NCI-H82 (cell line): ENCODE data around the gene KIF26B.

ENCODE experiments used
- DNase-seq: peaks from one replicate; lab custom pipeline; 2025; lab: John Stamatoyannopoulos, UW

KIF26B gene

GRCh38 chr1:245598524-245599305, 443.9 kb downstream of the KIF26B start:
- peak; percentile 21 for DNase-seq

GRCh38 chr1:245599371-245600174, 444.8 kb downstream of the KIF26B start:
- DNase-seq = no peak

GRCh38 chr1:245600658-245601057, 445.9 kb downstream of the KIF26B start:
- DNase-seq = no peak

- DNase-seq = no peak
Measured at GRCh38 chr1:245603311-245603865, 448.6 kb downstream of the KIF26B start.

- no peak for DNase-seq
Measured at GRCh38 chr1:245604979-245605378, 450.2 kb downstream of the KIF26B start.

GRCh38 chr1:245605480-245606156, 450.8 kb downstream of the KIF26B start:
- DNase-seq = no peak

- no peak for DNase-seq
Measured at GRCh38 chr1:245606157-245606725, 451.5 kb downstream of the KIF26B start.

GRCh38 chr1:245608271-245608670, 453.5 kb downstream of the KIF26B start:
- DNase-seq = no peak

- DNase-seq = no peak
Measured at GRCh38 chr1:245609354-245610150, 454.8 kb downstream of the KIF26B start.

- DNase-seq = peak; percentile 23
Measured at GRCh38 chr1:245611251-245611650, 456.5 kb downstream of the KIF26B start.

GRCh38 chr1:245614476-245614875, 459.7 kb downstream of the KIF26B start:
- no peak for DNase-seq

GRCh38 chr1:245615001-245615400, 460.2 kb downstream of the KIF26B start:
- DNase-seq = no peak

GRCh38 chr1:245621589-245621988, 466.8 kb downstream of the KIF26B start:
- no peak for DNase-seq

GRCh38 chr1:245622332-245623014, 467.7 kb downstream of the KIF26B start:
- no peak for DNase-seq

GRCh38 chr1:245641384-245641783, 486.6 kb downstream of the KIF26B start:
- no peak for DNase-seq

GRCh38 chr1:245645406-245645805, 490.6 kb downstream of the KIF26B start:
- no peak for DNase-seq

- DNase-seq = no peak
Measured at GRCh38 chr1:245645894-245646293, 491.1 kb downstream of the KIF26B start.

- no peak for DNase-seq
Measured at GRCh38 chr1:245648749-245649522, 494.2 kb downstream of the KIF26B start.

GRCh38 chr1:245649666-245650065, 494.9 kb downstream of the KIF26B start:
- no peak for DNase-seq
